IPS DF 4.7 (cell line): Measurements from ENCODE around the gene AP1M2.

Source experiments
- DNase-seq: peaks from one replicate; pipeline ENCODE4 v3.0.0-alpha.2; 2013; ENCODE audit warnings: low spot score; ENCODE audit errors: extremely low read depth

AP1M2 gene

DNA sequence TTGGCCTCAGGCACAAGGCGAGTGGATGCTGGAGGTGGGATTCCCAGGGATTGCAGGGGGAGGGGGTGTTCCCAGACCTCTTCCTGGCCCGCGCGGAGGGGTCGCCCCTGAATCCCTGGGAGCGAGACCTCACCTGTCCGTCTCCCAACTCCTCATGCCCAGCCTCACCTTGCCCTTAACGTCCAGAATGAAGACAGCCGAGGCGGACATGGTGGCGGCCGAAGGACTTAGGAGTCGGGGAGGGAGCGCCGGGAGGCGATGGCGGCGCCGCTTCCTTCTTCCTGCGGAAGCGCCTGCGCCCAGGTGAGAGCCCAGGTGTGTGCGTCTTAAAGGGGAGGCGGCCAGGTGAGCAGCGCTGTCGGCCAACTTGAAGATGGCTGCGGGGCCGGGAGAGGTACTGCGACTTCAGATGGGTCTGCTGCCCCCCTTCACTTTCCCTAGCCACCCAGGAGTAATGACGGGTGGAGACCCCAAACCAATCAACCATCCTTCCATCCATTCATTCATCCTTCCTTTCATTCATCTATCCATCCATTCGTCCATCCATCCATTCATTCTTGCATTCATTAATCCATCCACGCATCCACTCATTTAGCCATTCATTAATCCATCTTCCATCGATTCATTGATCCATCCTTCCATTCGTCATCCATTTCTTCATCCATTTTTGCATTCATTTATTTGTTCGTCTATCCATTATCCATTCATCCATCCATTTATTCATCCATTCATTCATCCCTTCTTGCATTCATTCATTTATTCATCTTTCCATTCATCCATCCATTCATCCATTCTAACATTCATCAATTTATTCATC, at the start of gene AP1M2:
Gene AP1M2, minus strand, starts transcription at position 291 of the 817 bp plus-strand sequence. Its CDS starts 81 bp downstream, at position 210.
- no peak for DNase-seq

GRCh38 chr19:10636304-10636972, 49.3 kb upstream of the AP1M2 start:
- DNase-seq: no peak

GRCh38 chr19:10634963-10635362, 47.9 kb upstream of the AP1M2 start:
- DNase-seq: no peak

GRCh38 chr19:10634430-10634829, 47.3 kb upstream of the AP1M2 start:
- no peak for DNase-seq

GRCh38 chr19:10631874-10632273, 44.8 kb upstream of the AP1M2 start:
- no peak for DNase-seq

- DNase-seq: no peak
These were observed 38.6 kb upstream of the AP1M2 start for GRCh38 chr19:10625762-10626138.

- no peak for DNase-seq
These were observed 38.1 kb upstream of the AP1M2 start, which contains the start of gene SLC44A2 for GRCh38 chr19:10625003-10625761. Gene SLC44A2, plus strand, starts transcription at chr19:10625553. Its CDS starts 81 bp downstream, at chr19:10625634.

DNA sequence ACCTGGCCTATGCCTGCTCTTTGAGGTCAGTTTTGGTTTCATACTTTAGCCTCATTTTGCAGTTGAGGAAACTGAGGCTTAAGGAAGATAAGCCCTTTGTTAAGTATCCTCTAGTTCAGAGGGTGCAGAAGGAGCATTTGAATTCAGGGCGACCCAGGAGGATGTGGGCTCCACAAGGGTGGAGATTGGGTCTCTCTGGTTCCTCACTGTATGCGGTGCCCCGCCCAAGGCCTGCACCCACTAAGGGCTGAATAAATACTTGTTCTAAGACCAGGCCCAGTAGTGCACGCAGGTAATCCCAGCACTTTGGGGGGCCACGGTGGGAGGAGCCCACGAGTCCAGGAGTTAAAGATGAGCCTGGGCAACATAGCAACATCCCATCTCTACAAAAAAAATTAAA, 37.5 kb upstream of the AP1M2 start:
- DNase-seq: no peak

DNA sequence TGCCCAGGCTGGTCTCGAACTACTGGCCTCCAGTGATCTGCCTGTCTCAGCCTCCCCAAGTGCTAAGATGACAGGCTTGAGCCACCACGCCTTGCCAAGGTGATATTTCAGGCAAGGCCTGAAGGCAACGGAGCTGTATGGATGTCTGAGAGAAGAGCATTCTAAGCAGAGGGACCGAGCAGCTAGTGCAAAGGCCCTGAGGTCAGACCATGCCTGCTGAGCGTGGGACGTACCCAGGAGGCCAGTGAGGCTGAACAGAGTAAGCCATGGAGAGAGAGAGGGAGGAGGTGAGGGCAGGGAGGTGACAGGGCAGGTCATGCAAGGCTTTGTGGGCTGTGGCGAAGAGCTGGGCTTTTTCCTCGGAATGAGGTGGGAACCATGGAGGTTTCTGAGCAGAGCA, 34.9 kb upstream of the AP1M2 start:
- DNase-seq: no peak

- DNase-seq: no peak
These were observed 33.7 kb upstream of the AP1M2 start for GRCh38 chr19:10620786-10621185.

DNA sequence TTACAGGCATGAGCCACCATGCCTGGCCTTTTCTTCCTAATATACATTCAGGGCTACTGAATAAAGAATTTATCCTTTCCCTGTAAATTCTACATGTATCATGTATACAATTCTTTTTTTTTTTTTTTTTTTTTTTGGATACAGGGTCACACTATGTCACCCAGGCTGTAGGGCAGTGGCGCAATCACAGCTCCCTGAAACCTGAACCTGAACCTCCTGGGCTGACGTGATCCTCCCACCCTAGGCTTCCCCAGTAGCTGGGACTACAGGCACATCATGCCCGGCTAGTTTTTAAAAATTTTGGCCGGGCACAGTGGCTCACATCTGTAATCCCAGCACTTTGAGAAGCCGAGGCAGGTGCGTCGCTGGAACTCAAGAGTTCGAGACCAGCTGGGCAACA, 31.7 kb upstream of the AP1M2 start:
- DNase-seq: no peak

GRCh38 chr19:10617409-10618121, 30.5 kb upstream of the AP1M2 start:
- no peak for DNase-seq

GRCh38 chr19:10615429-10616023, 28.4 kb upstream of the AP1M2 start:
- DNase-seq: no peak

GRCh38 chr19:10612499-10613119, 25.5 kb upstream of the AP1M2 start:
- DNase-seq: no peak

DNA sequence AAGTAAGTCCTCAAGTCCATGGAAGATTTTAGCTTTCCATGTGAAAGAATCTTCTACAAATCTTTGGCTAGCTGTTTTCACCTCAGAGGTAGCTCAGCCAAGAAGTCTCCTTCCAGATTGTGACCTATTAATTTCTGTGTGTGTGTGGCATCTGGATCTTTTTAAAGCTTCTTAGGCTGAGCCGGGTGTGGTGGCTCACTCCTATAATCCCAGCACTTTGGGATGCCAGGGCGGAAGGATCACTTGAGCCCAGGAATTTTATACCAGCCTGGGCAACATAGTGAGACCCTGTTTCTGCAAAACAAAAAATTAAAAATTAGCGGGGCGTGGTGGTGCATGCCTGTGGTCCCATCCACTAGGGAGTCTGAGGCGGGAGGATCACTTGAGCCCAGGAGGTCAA, 24.8 kb upstream of the AP1M2 start:
- no peak for DNase-seq

- no peak for DNase-seq
These were observed 17.4 kb upstream of the AP1M2 start for GRCh38 chr19:10604460-10604980.

DNA sequence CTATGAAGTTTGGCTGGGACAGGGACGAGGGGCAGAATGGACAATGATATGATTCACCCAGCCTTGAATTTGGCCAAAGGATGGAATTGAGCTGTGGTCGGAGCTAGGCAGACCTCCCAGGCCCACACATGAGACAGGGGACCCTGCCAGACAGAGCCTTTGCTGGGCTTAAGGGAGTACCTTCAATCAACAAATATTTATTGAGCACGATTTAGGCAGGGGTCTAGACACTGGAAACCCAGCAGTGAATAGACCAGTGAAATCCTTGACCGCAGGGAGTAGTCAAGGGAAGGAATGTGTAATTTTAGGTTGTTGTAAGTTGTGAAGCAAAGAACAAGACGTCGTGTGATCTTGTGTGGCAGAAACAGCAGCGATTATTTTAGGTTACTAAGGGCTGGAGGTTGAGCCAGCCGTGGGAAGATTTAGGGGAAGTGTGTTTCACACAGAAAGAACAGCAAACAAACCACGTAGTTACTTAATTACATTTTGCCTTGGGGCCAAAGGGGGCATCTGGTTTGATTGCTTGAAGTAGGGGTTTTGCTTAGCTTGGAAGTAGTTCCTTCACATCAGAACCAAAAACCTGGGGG, 16.9 kb upstream of the AP1M2 start:
- no peak for DNase-seq

DNA sequence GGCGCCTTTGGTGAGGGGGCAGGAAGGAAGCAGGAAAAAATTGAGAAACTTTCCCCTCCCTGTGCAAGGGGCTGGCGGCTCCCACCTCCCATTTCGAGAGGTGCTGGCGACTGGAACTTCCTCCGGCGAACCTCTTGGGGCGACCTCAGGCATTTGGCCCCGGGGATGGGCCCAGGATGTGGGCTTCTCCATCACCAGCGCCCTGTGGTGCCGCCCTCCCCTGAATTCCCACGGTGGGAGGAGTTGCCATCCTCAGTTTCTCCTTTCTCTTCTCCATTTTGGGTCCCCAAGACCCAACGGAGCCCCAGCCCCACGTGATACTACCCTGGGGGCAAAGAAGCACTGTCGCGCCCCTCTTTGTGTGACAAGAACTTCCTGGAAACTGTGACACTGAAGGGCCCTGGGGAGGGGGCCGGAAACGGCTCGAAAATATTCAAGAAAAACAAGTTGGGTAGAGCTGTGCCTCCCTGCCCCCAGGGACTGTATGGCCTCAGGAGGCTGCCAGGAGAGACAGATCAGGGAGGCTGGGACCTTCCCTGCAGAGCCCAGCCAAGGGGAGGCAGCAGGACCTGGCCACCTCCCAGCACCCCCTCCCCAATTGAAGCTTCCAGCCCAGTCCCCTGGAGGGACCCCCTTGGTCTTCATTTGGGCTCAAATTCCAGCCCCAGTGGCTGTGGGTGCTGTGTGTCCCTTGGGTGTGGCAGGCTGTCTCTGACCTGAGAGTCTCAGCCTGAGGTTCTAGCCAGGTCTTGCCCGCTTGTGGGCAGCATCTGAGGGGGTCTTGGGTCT, 16.2 kb upstream of the AP1M2 start:
- no peak for DNase-seq
